Activated CD8-positive, alpha-beta memory T cell treated with anti-CD3 and anti-CD28 coated beads, Interleukin-2, amount 50 U/mL, for 1 hour (primary cell): ENCODE measurements around the gene MRPS5.

Experiments
- DNase-seq: peaks from one replicate; pipeline ENCODE4 v3.0.0-alpha.2; 2020; ENCODE audit errors: extremely low read depth

The MRPS5 gene

DNA sequence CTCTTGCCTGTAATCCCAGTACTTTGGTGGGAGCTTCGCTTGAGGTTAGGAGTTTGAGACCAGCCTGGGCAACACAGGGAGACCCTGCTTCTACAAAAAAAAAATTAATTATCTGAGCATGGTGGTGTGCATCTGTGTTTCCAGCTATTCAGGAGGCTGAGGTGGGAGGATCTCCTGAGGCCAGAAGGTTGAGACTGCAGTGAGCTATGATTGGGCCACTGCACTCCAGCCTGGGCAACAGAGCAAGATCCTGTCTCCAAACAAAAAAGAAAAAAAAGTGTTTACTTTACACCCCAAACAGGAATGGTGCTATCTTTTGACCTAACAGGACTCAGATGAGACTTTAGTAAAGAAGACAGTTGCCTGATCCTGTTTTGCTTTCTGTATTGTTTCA is 60.5 kb downstream of the MRPS5 start:
- DNase-seq, result no peak

- no peak for DNase-seq
These were observed 61.0 kb downstream of the MRPS5 start for GRCh38 chr2:95060446-95061118.

GRCh38 chr2:95059656-95060370 is 61.8 kb downstream of the MRPS5 start:
- no peak for DNase-seq

GRCh38 chr2:95058989-95059641 is 62.5 kb downstream of the MRPS5 start:
- no peak for DNase-seq

- no peak for DNase-seq
These were observed 63.1 kb downstream of the MRPS5 start for GRCh38 chr2:95058466-95058988.

GRCh38 chr2:95057535-95058370 is 63.9 kb downstream of the MRPS5 start:
- no peak for DNase-seq

DNA sequence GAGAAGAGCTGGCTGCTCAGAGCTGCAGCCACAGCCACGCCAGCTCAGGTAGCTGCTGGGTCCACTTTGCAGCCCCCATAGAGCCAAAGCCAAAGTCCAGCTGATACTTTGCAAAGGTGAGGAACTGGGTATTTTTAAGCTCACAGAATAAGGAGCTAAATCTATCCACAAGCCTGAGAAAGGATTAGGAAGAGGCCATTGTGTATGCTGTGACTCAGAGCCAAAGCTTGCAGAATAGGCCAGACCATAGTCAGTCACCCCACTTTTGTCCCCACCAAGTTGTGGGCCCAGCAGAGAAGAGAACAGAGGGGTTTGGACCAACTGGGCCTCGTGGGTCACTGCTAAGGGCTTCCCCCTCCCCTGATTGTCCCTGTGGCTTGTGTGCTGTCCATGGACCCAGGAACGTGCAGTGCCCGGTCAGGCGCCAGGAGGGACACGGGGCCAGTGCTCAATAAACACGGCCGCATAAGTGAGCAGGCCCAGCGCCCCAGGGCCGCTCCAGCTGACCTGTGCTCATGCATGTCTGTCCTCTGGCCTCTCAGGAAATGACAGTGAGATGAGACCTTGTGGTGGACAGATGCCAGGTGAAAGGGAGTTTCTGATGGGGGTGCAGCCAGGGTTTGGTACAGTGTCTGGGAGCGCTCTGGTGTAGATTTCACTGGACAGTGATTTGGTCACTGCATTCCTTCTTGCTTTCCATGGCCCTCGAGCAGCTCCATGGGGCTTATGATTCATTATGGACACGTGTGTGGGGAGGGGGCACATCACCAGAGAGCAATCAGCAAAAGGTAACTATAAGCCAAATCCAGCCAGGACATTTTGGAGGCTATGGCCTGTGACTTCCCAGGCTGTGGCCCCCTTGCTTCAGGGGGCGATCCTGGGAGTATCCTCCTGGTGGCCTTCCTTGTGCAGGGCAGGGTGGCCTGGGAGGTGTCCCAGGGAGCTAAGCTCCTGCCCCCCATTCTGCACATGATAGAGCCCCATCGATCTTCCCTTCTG is 64.8 kb downstream of the MRPS5 start:
- no peak for DNase-seq

DNA sequence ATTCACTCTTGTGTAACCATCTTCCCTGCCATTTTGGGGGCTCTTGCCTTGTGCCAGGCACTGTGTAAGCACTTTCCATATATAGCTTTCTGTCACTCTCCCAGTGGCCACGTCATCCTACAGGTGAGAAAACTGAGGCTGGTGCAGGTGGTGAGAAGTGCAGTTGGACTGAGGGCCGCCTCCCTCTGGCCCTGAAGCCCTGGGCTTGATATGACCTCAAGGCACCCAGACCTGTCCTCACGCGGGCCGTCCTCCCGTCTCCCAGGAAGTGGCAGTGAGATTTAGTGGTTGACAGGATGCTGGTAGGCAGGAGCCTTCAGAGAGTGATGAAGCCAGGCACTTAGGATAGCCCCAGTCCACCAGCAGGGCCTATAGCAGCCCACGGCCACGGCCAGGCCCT is 65.6 kb downstream of the MRPS5 start:
- no peak for DNase-seq

GRCh38 chr2:95055262-95055661 is 66.3 kb downstream of the MRPS5 start:
- DNase-seq, result no peak

DNA sequence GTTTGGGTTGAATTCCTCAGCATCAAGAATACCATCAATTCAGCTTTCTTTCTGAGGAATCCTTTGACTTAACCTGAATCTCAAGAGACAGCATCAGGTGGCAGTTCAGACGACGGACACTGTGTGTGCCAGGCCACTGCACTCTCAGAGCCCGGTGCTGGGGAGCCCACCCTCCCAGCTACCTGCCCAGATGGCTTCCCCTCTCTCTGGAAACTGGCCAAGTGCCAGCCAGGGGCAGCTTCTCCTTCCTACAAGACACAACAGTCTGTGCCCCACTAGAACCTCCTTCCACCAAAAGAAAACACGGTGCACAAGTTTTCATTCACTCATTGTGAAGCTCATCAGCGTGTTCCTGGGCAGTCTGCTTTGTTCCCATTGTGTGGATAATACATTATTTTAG is 67.6 kb downstream of the MRPS5 start:
- no peak for DNase-seq

GRCh38 chr2:95053543-95053942 is 68.1 kb downstream of the MRPS5 start:
- DNase-seq, result no peak

GRCh38 chr2:95052804-95053479 is 68.7 kb downstream of the MRPS5 start:
- DNase-seq, result no peak

- DNase-seq, result no peak
These were observed 69.3 kb downstream of the MRPS5 start for GRCh38 chr2:95052307-95052706.

DNA sequence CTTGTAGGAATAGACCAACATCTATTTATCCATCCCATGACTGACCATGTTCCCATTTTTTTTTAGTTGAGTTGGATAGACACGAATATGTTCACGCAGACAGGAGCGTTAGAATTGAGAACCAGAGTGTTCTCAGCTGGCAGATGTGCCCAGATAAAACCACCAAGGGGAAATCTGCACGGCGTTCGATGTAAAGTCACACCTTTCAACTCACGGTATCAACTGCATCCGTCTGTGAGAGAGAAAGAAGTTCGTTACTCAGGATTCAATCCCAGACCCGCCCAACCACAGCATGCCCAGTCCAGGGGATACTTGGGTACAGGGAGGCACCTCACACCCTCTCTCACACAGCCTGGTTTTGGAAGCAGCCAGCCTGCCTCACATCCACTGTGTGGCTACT is 70.0 kb downstream of the MRPS5 start:
- DNase-seq, result no peak

DNA sequence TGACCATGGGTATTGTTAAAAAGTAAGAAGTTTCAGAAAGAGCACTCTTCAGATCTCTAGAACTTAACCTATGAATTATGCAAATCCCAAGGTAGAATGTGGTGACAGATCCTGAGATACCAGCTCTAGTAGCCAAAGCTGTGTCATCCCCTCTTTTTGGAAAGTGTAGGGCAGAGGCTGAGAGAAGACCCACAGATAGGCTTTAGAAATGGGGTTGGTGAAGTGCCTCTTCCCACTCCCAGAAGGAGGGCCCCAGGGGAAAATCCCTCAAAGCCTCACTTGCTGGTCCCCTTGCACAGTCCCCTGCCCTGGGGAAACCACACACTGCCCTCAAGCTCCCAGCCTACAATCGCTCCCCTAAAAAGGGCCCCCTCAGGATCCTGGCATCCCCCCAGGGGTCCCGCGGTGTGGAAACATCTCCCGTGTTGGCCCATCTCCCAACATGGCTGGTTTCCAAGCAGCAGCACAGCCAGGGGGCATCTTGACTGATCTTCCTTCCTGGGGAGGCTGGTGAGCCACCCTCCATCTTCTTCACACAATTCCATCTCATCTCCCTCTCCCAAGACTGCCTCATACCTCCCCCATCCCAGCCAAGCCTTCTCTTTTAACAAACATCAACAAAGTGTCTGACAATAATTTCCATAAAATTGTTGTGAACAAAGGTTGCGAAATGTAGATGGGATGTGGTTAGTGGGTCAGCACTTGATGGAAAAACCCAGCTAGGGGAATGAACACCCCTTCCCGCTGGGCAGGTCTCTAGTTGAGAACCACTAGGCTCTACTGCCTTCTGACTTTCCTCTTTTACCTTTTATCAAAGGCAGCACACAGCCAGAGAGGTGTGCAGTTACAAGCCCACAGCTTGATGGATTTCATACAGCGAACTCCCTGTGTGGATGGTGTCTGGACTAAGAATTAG is 71.0 kb downstream of the MRPS5 start:
- DNase-seq, result no peak

- no peak for DNase-seq
These were observed 71.6 kb downstream of the MRPS5 start for GRCh38 chr2:95049961-95050360.

- DNase-seq, result no peak
These were observed 72.0 kb downstream of the MRPS5 start for GRCh38 chr2:95049683-95049955.

DNA sequence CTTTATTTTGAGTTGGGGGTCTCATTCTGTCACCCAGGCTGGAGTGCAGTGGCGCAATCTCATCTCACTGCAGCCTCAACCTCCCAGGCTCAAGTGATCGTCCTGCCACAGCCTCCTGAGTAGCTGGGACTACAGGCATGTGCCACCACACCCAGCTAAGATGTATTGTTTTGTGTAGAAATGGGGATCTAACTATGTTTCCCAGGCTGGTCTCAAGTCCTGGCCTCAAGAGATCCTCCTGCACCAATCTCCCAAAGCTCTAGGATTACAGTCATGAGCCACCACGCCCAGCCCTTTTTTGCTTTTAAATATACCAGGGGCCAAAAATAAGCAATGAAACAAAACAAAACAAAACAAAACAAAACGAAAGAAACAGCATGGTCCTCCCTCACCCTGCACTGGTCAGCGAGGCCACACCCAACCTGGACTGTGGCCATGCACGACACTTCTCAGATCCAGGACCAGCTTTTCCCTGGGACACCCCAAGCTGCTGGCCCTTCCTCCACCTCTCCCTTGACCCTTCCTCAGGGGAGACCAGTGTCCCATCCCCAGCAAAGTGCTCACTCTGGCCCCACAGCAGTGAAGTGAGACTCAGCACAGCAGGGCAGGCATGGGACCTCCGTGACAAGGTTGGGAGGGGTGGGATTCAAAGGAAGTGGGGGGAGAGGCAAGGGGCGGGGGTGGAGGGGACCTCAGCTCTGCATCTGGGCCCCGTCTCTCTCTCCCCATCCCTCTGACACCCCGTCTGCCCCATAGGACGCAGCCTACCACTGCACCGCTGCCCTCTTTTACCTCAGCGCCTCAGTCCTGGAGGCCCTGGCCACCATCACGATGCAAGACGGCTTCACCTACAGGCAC is 72.6 kb downstream of the MRPS5 start:
- no peak for DNase-seq
